ENCODE data around the gene CCL17. TPM values are rescaled to one million over a fixed set of nuclear protein-coding genes. Genes with fewer than 3 reads are reported as not detected.

Gene CCL17
- polyA plus RNA-seq, 4 donors = 0.18 to 0.45 TPM; not detected in 2

DNA sequence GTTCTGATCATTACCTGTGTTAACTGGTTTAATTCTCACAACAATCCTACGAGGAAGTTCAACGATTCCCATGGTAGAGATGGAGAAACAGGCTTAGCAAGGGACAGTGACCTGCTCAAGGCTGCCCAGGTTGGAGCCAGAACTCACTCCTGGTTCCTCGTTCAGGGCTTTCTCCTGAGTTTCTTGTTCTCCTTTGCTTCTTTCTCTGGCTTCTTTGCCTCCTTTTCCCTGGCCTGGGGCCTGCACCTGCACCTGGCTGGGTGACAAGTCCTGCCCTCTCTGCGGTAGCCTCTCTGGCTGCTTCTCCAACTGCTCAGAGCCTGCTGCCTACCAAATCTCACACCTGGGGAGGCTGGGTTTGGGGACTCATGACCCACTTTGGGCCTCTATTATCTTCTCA lies 43.2 kb upstream of the CCL17 start:
- Histone ChIP-seq H3K4me3 (ENCODE audit: low read depth in 1 of 3, low read length in 3 of 3) (no peak overlapping the region), H3K36me3 (ENCODE audit: control insufficient read depth in 3 of 3, insufficient read depth in 2 of 3, low read depth in 1 of 3, low read length in 3 of 3) (no peaks in the 10 kb centered on the region), H3K9me3 (ENCODE audit: control insufficient read depth in 2 of 2, insufficient read depth in 1 of 2, low read depth in 1 of 2, low read length in 1 of 2) (no peaks in the 10 kb centered on the region), H3K27ac (ENCODE audit: low read depth in 1 of 3, low read length in 2 of 3) (no peak overlapping the region), H3K27me3 (ENCODE audit: control insufficient read depth in 3 of 3, insufficient read depth in 3 of 3, low read length in 3 of 3) (no peaks in the 10 kb centered on the region), H3K4me1 (ENCODE audit: control insufficient read depth in 3 of 3, insufficient read depth in 2 of 3, low read depth in 1 of 3, low read length in 2 of 3) (peaks cover 0 to 5% (median 0%) of the 10 kb centered on the region in 3 donors)
- FAIRE-seq (no peak), DNase-seq (no peak)
- 21 to 56% (median 37%) methylated on average over 4 of the region's 4 CpGs for WGBS, 3 donors

DNA sequence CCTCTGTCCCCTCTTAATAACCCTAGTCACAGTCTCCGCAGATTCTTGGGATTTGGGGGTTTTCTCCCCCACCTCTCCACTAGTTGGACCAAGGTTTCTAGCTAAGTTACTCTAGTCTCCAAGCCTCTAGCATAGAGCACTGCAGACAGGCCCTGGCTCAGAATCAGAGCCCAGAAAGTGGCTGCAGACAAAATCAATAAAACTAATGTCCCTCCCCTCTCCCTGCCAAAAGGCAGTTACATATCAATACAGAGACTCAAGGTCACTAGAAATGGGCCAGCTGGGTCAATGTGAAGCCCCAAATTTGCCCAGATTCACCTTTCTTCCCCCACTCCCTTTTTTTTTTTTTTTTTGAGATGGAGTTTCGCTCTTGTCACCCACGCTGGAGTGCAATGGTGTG lies 40.4 kb upstream of the CCL17 start:
- no peak overlapping the region for H3K27ac ChIP-seq (ENCODE audit: low read depth in 1 of 3, low read length in 2 of 3)
- no peak for DNase-seq
- WGBS, 3 donors = 92 to 98% (median 97%) methylated on average over 3 of the region's 3 CpGs
- no peaks in the 10 kb centered on the region for H3K9me3 ChIP-seq (ENCODE audit: control insufficient read depth in 2 of 2, insufficient read depth in 1 of 2, low read depth in 1 of 2, low read length in 1 of 2)
- no peak overlapping the region for H3K4me3 ChIP-seq (ENCODE audit: low read depth in 1 of 3, low read length in 3 of 3)
- no peaks in the 10 kb centered on the region for H3K27me3 ChIP-seq (ENCODE audit: control insufficient read depth in 3 of 3, insufficient read depth in 3 of 3, low read length in 3 of 3)
- FAIRE-seq = no peak
- peaks cover 0 to 9% (median 0%) of the 10 kb centered on the region in 3 donors for H3K4me1 ChIP-seq (ENCODE audit: control insufficient read depth in 3 of 3, insufficient read depth in 2 of 3, low read depth in 1 of 3, low read length in 2 of 3)
- no peaks in the 10 kb centered on the region for H3K36me3 ChIP-seq (ENCODE audit: control insufficient read depth in 3 of 3, insufficient read depth in 2 of 3, low read depth in 1 of 3, low read length in 3 of 3)

DNA sequence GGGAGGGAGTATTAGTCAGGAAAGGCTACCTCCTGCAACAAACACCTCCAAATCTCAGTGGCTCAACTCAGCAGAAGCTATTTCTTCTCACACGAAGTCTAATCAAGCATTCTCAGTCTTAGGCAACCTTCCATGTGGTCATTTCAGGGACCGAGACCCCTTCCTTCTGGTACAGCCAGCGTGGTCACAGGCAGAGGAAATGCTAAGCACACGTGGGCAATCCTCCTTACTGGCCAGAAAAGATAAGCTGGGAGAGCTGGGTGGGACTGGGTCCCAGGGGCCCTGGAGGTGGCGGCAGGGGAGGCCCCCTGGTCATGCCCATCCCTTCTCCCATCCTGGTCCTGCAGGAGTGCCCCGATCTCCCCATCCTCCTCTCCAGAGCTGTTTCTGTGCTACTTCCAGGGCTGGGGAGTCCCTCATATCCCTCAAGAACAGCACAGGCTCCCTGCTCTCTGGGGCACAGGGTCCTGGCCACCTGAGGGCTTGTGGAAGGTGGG lies 38.0 kb upstream of the CCL17 start:
- Histone ChIP-seq H3K27me3 (ENCODE audit: control insufficient read depth in 3 of 3, insufficient read depth in 3 of 3, low read length in 3 of 3) (no peaks in the 10 kb centered on the region), H3K36me3 (ENCODE audit: control insufficient read depth in 3 of 3, insufficient read depth in 2 of 3, low read depth in 1 of 3, low read length in 3 of 3) (no peaks in the 10 kb centered on the region), H3K27ac (ENCODE audit: low read depth in 1 of 3, low read length in 2 of 3) (no peak overlapping the region), H3K9me3 (ENCODE audit: control insufficient read depth in 2 of 2, insufficient read depth in 1 of 2, low read depth in 1 of 2, low read length in 1 of 2) (no peaks in the 10 kb centered on the region), H3K4me3 (ENCODE audit: low read depth in 1 of 3, low read length in 3 of 3) (no peak overlapping the region), H3K4me1 (ENCODE audit: control insufficient read depth in 3 of 3, insufficient read depth in 2 of 3, low read depth in 1 of 3, low read length in 2 of 3) (peaks cover 0 to 11% (median 0%) of the 10 kb centered on the region in 3 donors)
- FAIRE-seq = no peak
- WGBS, 3 donors = 53 to 56% (median 56%) methylated on average over 5 to 6 of the region's 6 CpGs
- no peak for DNase-seq

DNA sequence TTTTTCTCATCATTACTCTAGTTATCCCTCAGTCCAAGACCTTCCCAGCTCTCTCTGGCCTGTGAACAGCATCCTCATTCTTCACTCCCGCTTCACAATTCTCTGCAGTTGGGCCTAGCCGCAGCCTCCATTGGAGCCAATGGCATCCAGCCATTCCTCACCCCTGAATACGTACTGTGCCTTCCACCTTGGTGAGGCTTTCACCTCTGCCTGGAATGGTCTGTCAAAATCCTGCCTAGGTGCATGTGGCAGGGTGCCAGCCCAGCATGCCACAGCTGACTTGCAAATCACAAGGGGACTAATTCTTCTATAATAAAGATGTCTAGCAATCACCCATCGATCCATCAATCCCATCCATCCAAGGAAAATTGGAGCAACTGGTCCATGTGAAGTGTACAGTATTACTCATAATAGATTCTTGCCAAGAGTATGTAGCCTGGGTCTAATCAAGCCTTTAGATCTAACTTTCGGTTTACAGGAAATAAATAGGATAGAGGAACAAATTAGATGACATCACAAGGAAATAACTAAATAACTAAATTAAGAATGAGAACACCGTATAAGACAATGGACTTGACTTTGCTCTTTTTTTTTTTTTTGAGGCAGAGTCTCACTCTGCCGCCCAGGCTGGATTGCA lies 37.3 kb upstream of the CCL17 start:
- Histone ChIP-seq H3K4me3 (ENCODE audit: low read depth in 1 of 3, low read length in 3 of 3) (no peak overlapping the region), H3K36me3 (ENCODE audit: control insufficient read depth in 3 of 3, insufficient read depth in 2 of 3, low read depth in 1 of 3, low read length in 3 of 3) (no peaks in the 10 kb centered on the region), H3K27me3 (ENCODE audit: control insufficient read depth in 3 of 3, insufficient read depth in 3 of 3, low read length in 3 of 3) (no peaks in the 10 kb centered on the region), H3K9me3 (ENCODE audit: control insufficient read depth in 2 of 2, insufficient read depth in 1 of 2, low read depth in 1 of 2, low read length in 1 of 2) (no peaks in the 10 kb centered on the region), H3K4me1 (ENCODE audit: control insufficient read depth in 3 of 3, insufficient read depth in 2 of 3, low read depth in 1 of 3, low read length in 2 of 3) (peaks cover 0 to 17% (median 0%) of the 10 kb centered on the region in 3 donors), H3K27ac (ENCODE audit: low read depth in 1 of 3, low read length in 2 of 3) (no peak overlapping the region)
- DNase-seq (peak in 1 of 2 donors; percentile 24), FAIRE-seq (no peak)
- WGBS, 3 donors = 33 to 62% (median 54%) methylated on average over 7 of the region's 7 CpGs

DNA sequence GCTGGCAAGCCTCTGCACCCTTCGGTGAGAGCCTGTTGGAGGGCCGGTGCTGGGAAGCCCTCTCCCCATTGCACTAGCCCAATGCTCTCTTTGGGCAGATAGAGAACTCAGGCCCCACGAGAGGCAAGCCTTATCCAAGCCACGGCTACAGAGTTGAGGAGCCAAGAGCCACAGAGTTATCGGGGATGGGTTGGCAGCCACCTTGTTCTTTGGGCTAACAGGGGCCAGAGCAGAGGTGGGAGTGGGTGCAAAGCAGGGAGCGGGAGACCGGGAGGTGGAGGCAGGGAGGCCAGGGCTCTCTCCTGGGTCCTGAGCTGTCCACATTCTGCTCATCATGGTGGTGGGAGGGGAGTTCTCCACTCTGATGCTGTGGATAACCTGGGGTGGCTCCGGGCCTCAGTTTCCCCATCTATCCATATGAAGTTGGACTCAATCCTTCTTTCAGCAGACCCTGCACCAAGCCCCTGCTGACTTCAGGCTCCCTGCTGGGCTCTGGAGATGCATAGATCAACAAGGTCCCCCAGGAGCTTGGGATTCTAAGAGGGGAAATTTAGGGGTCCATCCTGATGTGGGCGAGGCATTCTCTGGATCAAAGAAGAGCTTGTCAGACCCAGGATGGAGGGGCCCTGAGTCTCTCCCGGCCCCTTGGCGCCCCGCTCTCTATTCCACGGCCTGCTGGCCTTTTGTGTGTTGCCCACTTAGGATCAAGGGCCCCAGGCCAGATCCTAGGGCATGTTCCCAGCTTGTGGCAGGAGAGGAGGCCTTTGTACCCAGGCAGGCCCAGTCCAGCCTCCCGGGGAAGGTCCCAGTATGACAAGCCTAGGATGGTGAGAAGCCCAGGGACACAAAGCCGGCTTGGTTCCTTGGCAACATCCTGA lies 32.8 kb upstream of the CCL17 start:
- DNase-seq (peak in 1 of 2 donors; percentile 43), FAIRE-seq (no peak)
- WGBS, 3 donors = 68 to 73% (median 69%) methylated on average over 15 of the region's 15 CpGs
- Histone ChIP-seq H3K27ac (ENCODE audit: low read depth in 1 of 3, low read length in 2 of 3) (peak overlapping the region in 2 of 3 donors; percentile 66 to 92), H3K9me3 (ENCODE audit: control insufficient read depth in 2 of 2, insufficient read depth in 1 of 2, low read depth in 1 of 2, low read length in 1 of 2) (no peaks in the 10 kb centered on the region), H3K36me3 (ENCODE audit: control insufficient read depth in 3 of 3, insufficient read depth in 2 of 3, low read depth in 1 of 3, low read length in 3 of 3) (no peaks in the 10 kb centered on the region), H3K4me1 (ENCODE audit: control insufficient read depth in 3 of 3, insufficient read depth in 2 of 3, low read depth in 1 of 3, low read length in 2 of 3) (peaks cover 0 to 31% (median 3%) of the 10 kb centered on the region in 3 donors), H3K4me3 (ENCODE audit: low read depth in 1 of 3, low read length in 3 of 3) (peak overlapping the region in 1 of 3 donors; percentile 66), H3K27me3 (ENCODE audit: control insufficient read depth in 3 of 3, insufficient read depth in 3 of 3, low read length in 3 of 3) (no peaks in the 10 kb centered on the region)

DNA sequence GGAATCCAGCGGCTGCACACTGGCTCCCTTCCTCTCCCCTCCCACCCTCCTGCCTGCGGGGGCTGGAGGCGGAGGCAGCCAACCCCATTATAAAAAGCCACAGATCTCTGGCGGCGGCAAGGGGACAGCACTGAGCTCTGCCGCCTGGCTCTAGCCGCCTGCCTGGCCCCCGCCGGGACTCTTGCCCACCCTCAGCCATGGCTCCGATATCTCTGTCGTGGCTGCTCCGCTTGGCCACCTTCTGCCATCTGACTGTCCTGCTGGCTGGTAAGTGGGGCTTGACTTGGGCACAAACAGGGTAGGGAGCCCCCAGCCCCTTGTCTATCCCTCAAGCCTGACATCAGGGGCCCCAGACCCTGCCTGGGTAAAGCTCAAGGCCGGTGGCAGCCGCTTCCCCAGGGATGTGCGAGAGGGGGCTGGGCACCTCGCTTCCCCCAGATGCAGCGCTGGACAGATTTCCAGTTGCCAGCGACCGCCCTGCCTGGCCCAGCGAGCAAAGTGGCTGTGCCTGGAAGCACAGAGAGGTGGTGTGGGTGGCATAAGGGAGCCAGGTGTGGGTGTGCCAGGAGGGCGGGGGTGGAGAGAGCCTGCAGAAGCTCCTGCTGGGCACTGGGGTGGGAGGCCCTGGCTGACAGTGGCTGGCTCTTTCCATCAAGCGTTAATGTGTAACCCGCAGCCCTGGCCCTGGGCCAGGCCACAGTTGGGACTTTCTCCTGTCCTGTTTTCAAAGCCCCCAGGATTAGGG lies 32.0 kb upstream of the CCL17 start, which contains the start of gene CX3CL1:
Gene CX3CL1, plus strand, starts transcription at position 119 of the 745 bp plus-strand sequence. Its CDS starts 79 bp downstream, at position 198.
- Histone ChIP-seq H3K9me3 (ENCODE audit: control insufficient read depth in 2 of 2, insufficient read depth in 1 of 2, low read depth in 1 of 2, low read length in 1 of 2) (no peaks in the 10 kb centered on the region), H3K4me1 (ENCODE audit: control insufficient read depth in 3 of 3, insufficient read depth in 2 of 3, low read depth in 1 of 3, low read length in 2 of 3) (peaks cover 0 to 38% (median 3%) of the 10 kb centered on the region in 3 donors), H3K36me3 (ENCODE audit: control insufficient read depth in 3 of 3, insufficient read depth in 2 of 3, low read depth in 1 of 3, low read length in 3 of 3) (no peaks in the 10 kb centered on the region), H3K27ac (ENCODE audit: low read depth in 1 of 3, low read length in 2 of 3) (peak within 1 kb of the TSS in 2 of 3 donors; percentile 87 to 92), H3K4me3 (ENCODE audit: low read depth in 1 of 3, low read length in 3 of 3) (peak within 1 kb of the TSS in 2 of 3 donors; percentile 28 to 66), H3K27me3 (ENCODE audit: control insufficient read depth in 3 of 3, insufficient read depth in 3 of 3, low read length in 3 of 3) (no peaks in the 10 kb centered on the region)
- FAIRE-seq (no peak), DNase-seq (peak; percentile 53 to 90)
- 11 to 24% (median 23%) methylated on average over 21 to 23 of the region's 23 CpGs for WGBS, 3 donors

DNA sequence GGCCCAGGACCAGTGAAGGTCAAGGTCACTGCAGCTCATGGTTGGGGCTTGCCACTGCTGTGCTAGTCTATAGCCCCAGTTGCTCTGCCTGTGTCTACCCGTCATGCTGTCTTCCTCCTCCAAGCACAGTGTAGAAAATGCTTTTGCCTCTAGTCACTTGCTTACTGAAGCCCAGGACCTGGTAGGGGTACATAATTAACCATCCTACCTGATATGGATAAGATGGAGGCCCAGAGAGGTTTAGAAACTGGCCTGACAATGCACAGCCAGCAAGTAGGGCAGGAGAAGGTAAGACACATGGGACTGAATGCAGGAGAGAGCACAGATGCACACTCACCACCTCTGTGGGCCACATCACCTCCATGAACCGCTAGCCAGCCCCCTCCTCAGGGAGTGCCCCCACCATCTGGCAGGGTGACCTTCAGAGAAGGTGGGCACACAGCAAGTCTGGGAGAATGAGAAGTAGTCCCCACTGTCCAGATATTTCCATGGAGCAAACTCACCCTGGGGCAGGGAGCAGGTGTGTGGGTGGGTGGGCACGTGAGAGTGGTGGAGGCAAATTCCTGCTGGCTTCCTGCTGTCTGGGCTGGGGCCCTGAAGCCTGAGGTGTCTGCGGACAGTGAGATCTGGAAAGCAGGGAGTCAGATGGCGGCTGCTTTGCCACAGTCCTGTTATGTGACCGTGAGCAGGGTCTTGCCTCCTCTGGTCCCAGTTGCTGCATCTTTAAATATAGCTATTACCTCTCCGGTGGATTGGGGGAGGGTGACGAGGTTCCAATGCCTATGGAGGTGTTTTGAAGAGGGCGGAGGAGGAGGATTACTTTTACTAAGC lies 31.2 kb upstream of the CCL17 start:
- Histone ChIP-seq H3K9me3 (ENCODE audit: control insufficient read depth in 2 of 2, insufficient read depth in 1 of 2, low read depth in 1 of 2, low read length in 1 of 2) (no peaks in the 10 kb centered on the region), H3K27ac (ENCODE audit: low read depth in 1 of 3, low read length in 2 of 3) (peak overlapping the region in 2 of 3 donors; percentile 87 to 92), H3K36me3 (ENCODE audit: control insufficient read depth in 3 of 3, insufficient read depth in 2 of 3, low read depth in 1 of 3, low read length in 3 of 3) (no peaks in the 10 kb centered on the region), H3K4me3 (ENCODE audit: low read depth in 1 of 3, low read length in 3 of 3) (peak overlapping the region in 1 of 3 donors; percentile 66), H3K4me1 (ENCODE audit: control insufficient read depth in 3 of 3, insufficient read depth in 2 of 3, low read depth in 1 of 3, low read length in 2 of 3) (peaks cover 0 to 39% (median 3%) of the 10 kb centered on the region in 3 donors), H3K27me3 (ENCODE audit: control insufficient read depth in 3 of 3, insufficient read depth in 3 of 3, low read length in 3 of 3) (no peaks in the 10 kb centered on the region)
- peak in 1 of 2 donors; percentile 44 for DNase-seq
- WGBS, 3 donors = 53 to 63% (median 62%) methylated on average over 9 of the region's 9 CpGs
- FAIRE-seq = no peak
